ENCODE results near the gene BBOF1. TPM values are rescaled to one million over a fixed set of nuclear protein-coding genes. Genes with fewer than 3 reads are reported as not detected.

The BBOF1 gene
- total and polyA plus RNA-seq, 9 of the 15 experiments (the other 6 are each of a cell fraction or from before 2014, with no cell fraction given): 1.3 to 4.9 (median 4.2) TPM

DNA sequence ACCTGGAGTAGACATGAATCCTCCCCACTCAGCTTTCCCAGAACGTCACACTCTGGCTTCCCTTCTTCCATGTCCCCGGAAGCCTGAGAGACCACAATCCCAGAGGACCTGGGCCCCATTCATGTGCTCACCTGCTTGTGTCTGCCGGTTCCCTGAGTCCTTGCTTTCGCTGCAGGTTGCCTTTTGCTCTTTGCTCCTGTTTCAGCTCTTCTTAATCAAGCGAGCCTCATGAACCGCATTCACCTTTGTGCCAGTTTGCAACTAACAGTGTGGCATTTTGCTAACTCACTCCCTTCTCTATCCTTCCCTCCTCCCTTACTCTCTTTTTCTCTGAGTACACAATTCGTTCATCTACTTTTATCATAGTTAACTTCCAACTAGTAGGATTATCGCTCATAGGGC is 23.2 kb upstream of the BBOF1 start:
- Histone ChIP-seq H3K36me3 (ENCODE audit: control insufficient read depth, insufficient read depth, low read length) (peaks cover 18% of the 10 kb centered on the region; the same call in 2 of the 3 replicates), H3K9me3 (replicated peaks; ENCODE audit: control insufficient read depth, insufficient read depth, low read depth, low read length) (no peaks in the 10 kb centered on the region), H3K4me1 (replicated peaks in 1 of 2; ENCODE audit: control insufficient read depth in 2 of 2, insufficient read depth in 2 of 2, low read length in 2 of 2) (no peaks in the 10 kb centered on the region), H4K20me1 (replicated peaks; ENCODE audit: control insufficient read depth, insufficient read depth, low read length) (no peaks in the 10 kb centered on the region), H3K79me2 (ENCODE audit: control insufficient read depth, insufficient read depth, low read length) (no peaks in the 10 kb centered on the region), H3K4me2 (ENCODE audit: insufficient read depth, low read length) (no peak overlapping the region), H2AFZ (ENCODE audit: low read depth, low read length) (no peak overlapping the region), H3K9me1 (ENCODE audit: control insufficient read depth, insufficient read depth, low read length) (no peaks in the 10 kb centered on the region), H3K4me3 (no peak overlapping the region), H3K27ac (ENCODE audit: extremely low read depth, low read depth, low read length) (no peak overlapping the region), H3K27me3 (ENCODE audit: control insufficient read depth in 2 of 2, insufficient read depth in 2 of 2, low read length in 2 of 2) (no peaks in the 10 kb centered on the region), H3K9ac (ENCODE audit: insufficient read depth in 1 of 2, low read depth in 2 of 2, low read length in 2 of 2) (0 out of 4 replicates have a peak overlapping the region, but pooled peaks of 1 of the 2 experiments have one; percentile 4)
- ATAC-seq: no peak
- ChIA-PET CTCF (ENCODE audit: low intra/inter-chr PET ratio) (no interaction called here), POLR2A (interaction anchor here (0.6 to 1.0 kb wide), 4 partner anchors 11 to 39 kb away, joined by 3 to 4 read pairs (median 4); no protein-coding TSS in a partner anchor)
- 80% methylated on average over 7 of the region's 8 CpGs for WGBS (ENCODE audit: insufficient coverage, low coverage, missing lambda C conversion rate)
- in situ Hi-C loops (cut with MboI) (no loop called here), intact Hi-C loops (cut with micrococcal nuclease) (no loop called here)
- no peak for DNase-seq (ENCODE audit: extremely low read depth in 1 of 4, low spot score in 3 of 4)
- FAIRE-seq: no peak
- no TSS peak for BruUV-seq (replicated peaks)
- TF ChIP-seq SNIP1 (IDR thresholded peaks at IDR 0.05; ENCODE audit: low read depth) (no peak), HSF4 (CRISPR knock-in tag; IDR thresholded peaks at IDR 0.05; ENCODE audit: borderline replicate concordance) (no peak), SAP30 (IDR thresholded peaks at IDR 0.05; ENCODE audit: borderline replicate concordance, insufficient read depth, low read depth, low read length, poor library complexity, severe bottlenecking) (no peak), HDGF (IDR thresholded peaks at IDR 0.05) (no peak), ZNF511 (CRISPR knock-in tag; IDR thresholded peaks at IDR 0.05) (no peak), TBP (optimal IDR thresholded peaks at IDR 0.05; ENCODE audit: low read depth, low read length) (no peak), ZNF507 (tag; conservative IDR thresholded peaks at IDR 0.05) (no peak), MBD2 (IDR thresholded peaks at IDR 0.05; ENCODE audit: borderline replicate concordance, low read depth) (no peak), E4F1 (CRISPR knock-in tag; IDR thresholded peaks at IDR 0.05; ENCODE audit: borderline replicate concordance) (no peak), CSDE1 (IDR thresholded peaks at IDR 0.05) (no peak), FOXK2 (conservative IDR thresholded peaks at IDR 0.05 in 1 of 2, IDR thresholded peaks at IDR 0.05 in 1 of 2; ENCODE audit: low read depth in 2 of 2) (no peak), RFX1 (IDR thresholded peaks at IDR 0.05) (no peak), NR0B1 (IDR thresholded peaks at IDR 0.05; ENCODE audit: partially characterized antibody) (no peak)
- TF ChIP-seq, protein P1, sequence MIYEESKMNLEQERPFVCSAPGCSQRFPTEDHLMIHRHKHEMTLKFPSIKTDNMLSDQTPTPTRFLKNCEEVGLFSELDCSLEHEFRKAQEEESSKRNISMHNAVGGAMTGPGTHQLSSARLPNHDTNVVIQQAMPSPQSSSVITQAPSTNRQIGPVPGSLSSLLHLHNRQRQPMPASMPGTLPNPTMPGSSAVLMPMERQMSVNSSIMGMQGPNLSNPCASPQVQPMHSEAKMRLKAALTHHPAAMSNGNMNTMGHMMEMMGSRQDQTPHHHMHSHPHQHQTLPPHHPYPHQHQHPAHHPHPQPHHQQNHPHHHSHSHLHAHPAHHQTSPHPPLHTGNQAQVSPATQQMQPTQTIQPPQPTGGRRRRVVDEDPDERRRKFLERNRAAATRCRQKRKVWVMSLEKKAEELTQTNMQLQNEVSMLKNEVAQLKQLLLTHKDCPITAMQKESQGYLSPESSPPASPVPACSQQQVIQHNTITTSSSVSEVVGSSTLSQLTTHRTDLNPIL (CRISPR knock-in tag; IDR thresholded peaks at IDR 0.05): no peak

All from K562 (cell line).